PC-9 (cell line): Measurements from ENCODE around the gene ARL3.

ENCODE experiments used
- CTCF ChIP-seq: fragments of 200-600 bp; sonication (generic); conservative IDR thresholded peaks from 2 replicates; pipeline ENCODE4 v1.6.1; 2017; ENCODE audit warnings: mixed run types, antibody characterized with exemption, mild to moderate bottlenecking, moderate library complexity
- EZH2 ChIP-seq: fragments of 200-600 bp; sonication (generic); IDR thresholded peaks from 2 replicates; pipeline ENCODE4 v1.8.0; 2017; ENCODE audit warnings: antibody characterized with exemption, low read depth

- TF ChIP-seq CTCF (no peak), EZH2 (no peak)
These were observed 30.3 kb upstream of the ARL3 start for GRCh38 chr10:102744374-102745051.
